ENCODE results near the gene SGTB. TPM values are rescaled to one million over a fixed set of nuclear protein-coding genes. Genes with fewer than 3 reads are reported as not detected.
A peak's percentile ranks its signal among the peaks of the same experiment; 100 is the strongest.

The SGTB gene
- total RNA-seq, 4 donors from 2014 or later, result 3.6 to 6.6 (median 4.3) TPM

- Histone ChIP-seq H3K4me1 (no peaks in the 10 kb centered on the region), H3K36me3 (no peaks in the 10 kb centered on the region), H3K27me3 (no peaks in the 10 kb centered on the region), H3K27ac (no peak overlapping the region), H3K9me3 (no peaks in the 10 kb centered on the region), H3K4me3 (no peak overlapping the region)
- TF ChIP-seq CTCF (IDR thresholded peaks at IDR 0.05 in 4 of 5, conservative IDR thresholded peaks at IDR 0.05 in 1 of 5) (no peak), POLR2A (IDR thresholded peaks at IDR 0.05) (no peak)
- DNase-seq (no peak), ATAC-seq (no peak)
- in situ Hi-C loops (cut with MboI; ENCODE audit: low sequenced_read_pairs in 4 of 4), result loop anchor here in 1 of 4 donors (25.0 kb wide), 1 partner anchor 387 kb away; the partner anchor contains the start of gene SREK1
- intact Hi-C loops (cut with DNase I; ENCODE audit: low total_unique reads), result no loop called here
Observed at GRCh38 chr5:65749956-65750355, 28.0 kb upstream of the SGTB start.

- Histone ChIP-seq H3K27ac (no peak overlapping the region), H3K27me3 (no peaks in the 10 kb centered on the region), H3K4me3 (no peak overlapping the region), H3K36me3 (no peaks in the 10 kb centered on the region), H3K9me3 (no peaks in the 10 kb centered on the region), H3K4me1 (no peaks in the 10 kb centered on the region)
- in situ Hi-C loops (cut with MboI; ENCODE audit: low sequenced_read_pairs in 4 of 4) (loop anchor here in 1 of 4 donors (25.0 kb wide), 1 partner anchor 388 kb away; the partner anchor contains the start of gene SREK1), intact Hi-C loops (cut with DNase I; ENCODE audit: low total_unique reads) (no loop called here)
- TF ChIP-seq CTCF (IDR thresholded peaks at IDR 0.05 in 4 of 5, conservative IDR thresholded peaks at IDR 0.05 in 1 of 5), result no peak
- no peak for TF ChIP-seq POLR2A (IDR thresholded peaks at IDR 0.05)
- no peak for ATAC-seq
- no peak for DNase-seq
Observed at GRCh38 chr5:65749221-65749844, 27.4 kb upstream of the SGTB start.

- H3K9me3 ChIP-seq, result no peaks in the 10 kb centered on the region
- DNase-seq (no peak), ATAC-seq (no peak)
- H3K27ac ChIP-seq, result no peak overlapping the region
- TF ChIP-seq POLR2A (IDR thresholded peaks at IDR 0.05) (no peak), CTCF (IDR thresholded peaks at IDR 0.05 in 4 of 5, conservative IDR thresholded peaks at IDR 0.05 in 1 of 5) (peak in 3 of 5 experiments; percentile 29 to 43 (median 30))
- no peak overlapping the region for H3K4me3 ChIP-seq
- in situ Hi-C loops (cut with MboI; ENCODE audit: low sequenced_read_pairs in 4 of 4) (loop anchor here in 1 of 4 donors (25.0 kb wide), 1 partner anchor 395 kb away; the partner anchor contains the start of gene SREK1), intact Hi-C loops (cut with DNase I; ENCODE audit: low total_unique reads) (no loop called here)
- no peaks in the 10 kb centered on the region for H3K27me3 ChIP-seq
- H3K4me1 ChIP-seq, result no peaks in the 10 kb centered on the region
- no peaks in the 10 kb centered on the region for H3K36me3 ChIP-seq
Observed at GRCh38 chr5:65742565-65743231, 20.8 kb upstream of the SGTB start.

- in situ Hi-C loops (cut with MboI; ENCODE audit: low sequenced_read_pairs in 4 of 4), result loop anchor here in 1 of 4 donors (25.0 kb wide), 1 partner anchor 398 kb away; the partner anchor contains the start of gene SREK1
- no peak overlapping the region for H3K27ac ChIP-seq
Observed at GRCh38 chr5:65739162-65739561, 17.3 kb upstream of the SGTB start.

More at GRCh38 chr5:65739162-65739561, 17.3 kb upstream of the SGTB start:
- Histone ChIP-seq H3K36me3 (no peaks in the 10 kb centered on the region), H3K27me3 (no peaks in the 10 kb centered on the region), H3K9me3 (no peaks in the 10 kb centered on the region), H3K4me3 (no peak overlapping the region), H3K4me1 (no peaks in the 10 kb centered on the region)
- TF ChIP-seq CTCF (IDR thresholded peaks at IDR 0.05 in 4 of 5, conservative IDR thresholded peaks at IDR 0.05 in 1 of 5) (no peak), POLR2A (IDR thresholded peaks at IDR 0.05) (no peak)
- ATAC-seq (no peak), DNase-seq (no peak)
- intact Hi-C loops (cut with DNase I; ENCODE audit: low total_unique reads), result no loop called here
